Measurements from ENCODE around the gene RFX7. TPM values are rescaled to one million over a fixed set of nuclear protein-coding genes. Genes with fewer than 3 reads are reported as not detected.

The RFX7 gene
- total RNA-seq, 1 experiment from 2014 or later: 2.3 TPM

DNA sequence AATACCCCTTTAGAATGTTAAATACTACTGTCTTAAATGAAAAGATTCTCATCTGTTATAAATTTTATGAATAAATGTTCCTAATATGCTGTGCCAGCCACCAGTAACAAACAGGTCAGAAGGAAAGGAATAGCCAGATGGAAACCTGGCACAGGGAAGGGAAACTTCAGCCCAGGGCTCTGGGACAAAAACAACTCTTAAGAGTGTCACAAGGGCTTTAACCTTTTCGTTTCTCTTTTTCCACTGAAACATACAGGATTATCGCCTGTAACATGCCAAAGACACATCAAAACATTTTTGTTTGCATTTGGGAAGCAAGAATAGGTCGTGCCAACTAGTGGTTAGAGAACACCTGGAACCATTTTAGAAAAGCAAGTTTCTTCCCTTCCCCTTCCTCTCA lies 141.2 kb downstream of the RFX7 start:
- DNase-seq: no peak
- peaks cover 23% of the 10 kb centered on the region for H3K36me3 ChIP-seq
- H3K9me3 ChIP-seq: no peaks in the 10 kb centered on the region
- H3K4me3 ChIP-seq: no peak overlapping the region
- no peaks in the 10 kb centered on the region for H3K27me3 ChIP-seq

GRCh38 chr15:56099311-56099710 lies 144.4 kb downstream of the RFX7 start:
- H3K27me3 ChIP-seq: no peaks in the 10 kb centered on the region
- H3K9me3 ChIP-seq: no peaks in the 10 kb centered on the region
- no peak for DNase-seq
- H3K4me3 ChIP-seq: no peak overlapping the region
- peaks cover 47% of the 10 kb centered on the region for H3K36me3 ChIP-seq

- Histone ChIP-seq H3K4me3 (no peak overlapping the region), H3K9me3 (no peaks in the 10 kb centered on the region), H3K36me3 (peaks cover 57% of the 10 kb centered on the region), H3K27me3 (no peaks in the 10 kb centered on the region)
- no peak for DNase-seq
Measured at GRCh38 chr15:56098195-56098863, 145.3 kb downstream of the RFX7 start.

DNA sequence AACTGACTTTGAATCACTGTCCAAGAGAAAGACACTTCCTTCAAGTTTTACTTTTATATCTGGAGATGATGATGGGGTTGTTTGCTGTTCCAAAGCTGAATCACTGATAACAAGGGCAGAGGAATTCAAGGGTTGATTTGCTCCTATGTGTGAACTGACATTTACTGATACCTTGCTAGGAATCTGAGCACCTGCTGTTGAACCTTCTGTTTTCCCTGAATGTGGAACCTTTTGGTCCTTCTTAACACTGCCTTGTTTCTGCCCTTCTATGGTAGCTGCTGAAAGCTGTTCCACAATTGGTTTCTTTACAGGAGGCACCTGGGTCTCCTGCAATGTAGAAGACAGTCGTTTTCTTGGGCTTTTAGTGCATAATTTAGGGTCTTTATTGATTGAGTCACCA lies 148.3 kb downstream of the RFX7 start:
- Histone ChIP-seq H3K4me3 (no peak overlapping the region), H3K9me3 (no peaks in the 10 kb centered on the region), H3K36me3 (peaks cover 60% of the 10 kb centered on the region), H3K27me3 (no peaks in the 10 kb centered on the region)
- DNase-seq: no peak

- Histone ChIP-seq H3K4me3 (no peak overlapping the region), H3K36me3 (peaks cover 60% of the 10 kb centered on the region), H3K27me3 (no peaks in the 10 kb centered on the region), H3K9me3 (no peaks in the 10 kb centered on the region)
- no peak for DNase-seq
Measured at GRCh38 chr15:56094171-56094570, 149.5 kb downstream of the RFX7 start.

- no peak for DNase-seq
- no peaks in the 10 kb centered on the region for H3K27me3 ChIP-seq
- peaks cover 16% of the 10 kb centered on the region for H3K36me3 ChIP-seq
- H3K9me3 ChIP-seq: no peaks in the 10 kb centered on the region
- H3K4me3 ChIP-seq: no peak overlapping the region
Measured at GRCh38 chr15:56088389-56088788, 155.3 kb downstream of the RFX7 start.

DNA sequence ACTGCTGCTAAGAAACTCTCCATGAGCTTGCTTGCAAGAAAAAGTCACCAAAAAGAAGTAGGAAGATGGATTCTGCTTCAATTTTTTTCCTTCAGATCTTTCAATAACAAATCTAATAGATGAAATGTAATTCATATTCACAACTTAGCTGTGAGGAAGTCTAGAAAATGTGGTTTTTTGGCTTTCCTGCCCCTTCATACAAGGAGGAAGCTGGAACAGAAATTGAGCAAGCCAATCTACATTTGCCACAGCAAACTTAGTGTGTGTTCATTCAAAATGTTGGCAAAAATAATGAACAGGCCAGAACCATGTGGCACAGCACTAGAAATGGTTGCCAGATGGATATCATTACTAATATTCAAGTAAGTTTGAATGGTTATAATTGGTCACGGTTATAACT lies 157.1 kb downstream of the RFX7 start:
- Histone ChIP-seq H3K27me3 (no peaks in the 10 kb centered on the region), H3K9me3 (no peaks in the 10 kb centered on the region), H3K36me3 (peaks cover 5% of the 10 kb centered on the region; the same call in 1 of the 2 replicates), H3K4me3 (no peak overlapping the region)
- DNase-seq: no peak

GRCh38 chr15:56082263-56082761 lies 161.4 kb downstream of the RFX7 start:
- no peak overlapping the region for H3K4me3 ChIP-seq
- no peaks in the 10 kb centered on the region for H3K36me3 ChIP-seq
- H3K9me3 ChIP-seq: no peaks in the 10 kb centered on the region; the same call in 1 of the 2 replicates
- H3K27me3 ChIP-seq: no peaks in the 10 kb centered on the region
- DNase-seq: no peak

DNA sequence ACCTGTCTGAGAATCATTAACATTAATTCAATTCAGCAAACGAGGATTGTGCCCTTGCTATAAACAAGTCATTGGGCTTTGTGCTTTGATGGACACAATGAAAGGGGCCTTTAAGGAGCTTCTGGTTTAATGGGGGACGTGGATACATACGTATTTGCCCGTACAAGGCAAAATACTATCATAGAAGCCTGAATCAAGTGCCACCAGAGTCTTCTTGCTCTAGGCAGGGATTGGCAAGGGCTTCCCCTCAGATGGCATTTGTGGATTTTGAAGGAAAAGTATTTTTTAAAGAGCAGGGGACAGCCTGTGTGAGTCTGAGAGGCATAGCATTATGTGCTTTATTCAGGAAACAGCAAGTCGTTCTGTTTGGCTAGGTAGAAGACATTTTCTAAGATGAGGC lies 166.6 kb downstream of the RFX7 start:
- Histone ChIP-seq H3K27me3 (no peaks in the 10 kb centered on the region), H3K36me3 (no peaks in the 10 kb centered on the region), H3K4me3 (no peak overlapping the region), H3K9me3 (no peaks in the 10 kb centered on the region; the same call in 1 of the 2 replicates)
- DNase-seq: no peak

DNA sequence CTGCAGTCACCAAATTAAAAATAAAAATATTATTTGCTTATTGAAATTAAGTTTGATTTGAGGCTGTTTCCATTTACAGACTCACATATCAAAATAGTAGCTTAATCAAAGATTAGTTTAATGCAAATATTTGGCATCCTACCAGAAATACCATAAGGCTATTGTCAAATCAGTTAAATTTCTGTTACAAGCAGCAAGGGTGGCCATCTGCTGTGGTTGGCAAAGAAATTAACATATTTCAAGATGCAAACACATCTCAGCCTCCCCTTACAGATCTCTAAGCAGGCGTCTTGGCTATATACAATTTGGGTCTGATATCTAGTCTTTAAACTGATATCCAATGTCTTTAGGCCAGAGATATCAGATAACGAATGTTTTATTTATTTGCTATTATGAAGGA lies 167.0 kb downstream of the RFX7 start:
- no peaks in the 10 kb centered on the region for H3K36me3 ChIP-seq
- no peaks in the 10 kb centered on the region; the same call in 1 of the 2 replicates for H3K9me3 ChIP-seq
- no peak overlapping the region for H3K4me3 ChIP-seq
- no peaks in the 10 kb centered on the region for H3K27me3 ChIP-seq
- DNase-seq: no peak

GRCh38 chr15:56074481-56075265 lies 169.0 kb downstream of the RFX7 start:
- no peaks in the 10 kb centered on the region; the same call in 1 of the 2 replicates for H3K9me3 ChIP-seq
- no peaks in the 10 kb centered on the region for H3K27me3 ChIP-seq
- H3K36me3 ChIP-seq: no peaks in the 10 kb centered on the region; the same call in 1 of the 2 replicates
- H3K4me3 ChIP-seq: no peak overlapping the region
- no peak for DNase-seq

GRCh38 chr15:56064152-56064551 lies 179.5 kb downstream of the RFX7 start:
- DNase-seq: no peak
- no peak overlapping the region for H3K4me3 ChIP-seq
- H3K36me3 ChIP-seq: no peaks in the 10 kb centered on the region
- no peaks in the 10 kb centered on the region for H3K27me3 ChIP-seq
- H3K9me3 ChIP-seq: peaks cover 4% of the 10 kb centered on the region; the same call in 1 of the 2 replicates

DNA sequence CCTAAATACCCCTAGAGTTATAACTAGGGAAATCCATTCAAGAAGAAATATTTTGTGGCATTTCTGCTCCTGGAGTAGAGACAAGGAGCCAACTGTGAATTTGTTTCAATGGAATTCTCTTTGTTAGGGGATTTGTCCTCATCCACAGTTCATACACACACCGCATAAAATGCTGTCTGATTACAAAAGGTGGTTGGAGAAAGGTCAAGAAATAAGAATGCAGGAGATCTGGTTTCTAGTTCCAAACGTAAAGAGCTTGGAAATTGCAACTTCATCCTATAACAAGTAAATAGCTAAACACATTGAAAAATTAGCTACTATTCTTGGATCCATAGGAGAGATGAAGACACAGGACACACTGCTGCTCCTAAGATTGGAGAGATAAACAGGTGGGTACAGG lies 184.0 kb downstream of the RFX7 start:
- Histone ChIP-seq H3K27me3 (no peaks in the 10 kb centered on the region), H3K4me3 (no peak overlapping the region), H3K9me3 (peaks cover 4% of the 10 kb centered on the region; the same call in 1 of the 2 replicates), H3K36me3 (no peaks in the 10 kb centered on the region)
- no peak for DNase-seq

DNA sequence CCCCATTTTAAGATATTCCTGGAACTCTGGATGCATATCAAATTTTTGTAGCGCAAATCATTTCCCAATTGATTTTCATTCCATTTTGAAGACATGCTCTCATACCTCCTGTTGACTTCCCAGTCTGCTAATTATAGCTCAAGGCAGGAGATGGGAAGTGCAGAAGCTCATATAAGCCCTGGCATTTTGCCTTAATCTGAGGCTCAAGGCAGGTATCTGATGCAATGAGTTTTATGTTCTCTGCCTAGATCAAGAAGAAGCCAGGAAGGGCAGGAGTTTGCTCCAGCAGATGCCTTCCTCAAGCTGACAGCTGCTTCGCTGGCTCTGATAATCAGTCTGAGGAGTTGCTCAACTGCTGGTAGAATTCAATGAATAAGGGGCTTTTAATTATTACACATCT lies 184.7 kb downstream of the RFX7 start:
- H3K27me3 ChIP-seq: no peaks in the 10 kb centered on the region
- no peaks in the 10 kb centered on the region for H3K36me3 ChIP-seq
- H3K9me3 ChIP-seq: peaks cover 4% of the 10 kb centered on the region; the same call in 1 of the 2 replicates
- DNase-seq: no peak
- H3K4me3 ChIP-seq: no peak overlapping the region

DNA sequence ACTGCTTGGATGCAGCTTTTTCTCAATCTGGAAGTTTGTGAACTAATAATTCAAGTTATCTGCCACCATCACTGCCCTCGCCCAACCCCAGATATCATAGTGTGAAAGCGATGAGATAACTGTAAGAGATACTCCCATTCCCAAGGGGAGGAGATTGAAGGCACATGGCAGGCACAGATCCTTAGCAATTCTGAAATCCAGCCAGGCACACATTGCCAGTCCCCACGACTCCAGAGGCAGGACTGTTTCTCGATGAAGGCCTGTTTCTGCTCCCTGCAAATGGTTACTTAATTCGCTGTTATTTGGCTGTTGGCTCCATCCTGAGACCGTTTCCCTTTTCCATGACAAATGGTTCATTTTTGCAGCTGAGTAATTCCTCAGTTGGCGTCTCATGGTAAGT lies 187.1 kb downstream of the RFX7 start:
- Histone ChIP-seq H3K9me3 (peaks cover 3% of the 10 kb centered on the region; the same call in 1 of the 2 replicates), H3K36me3 (no peaks in the 10 kb centered on the region)
- DNase-seq: no peak

GRCh38 chr15:56053046-56053400 lies 190.7 kb downstream of the RFX7 start:
- H3K9me3 ChIP-seq: no peaks in the 10 kb centered on the region
- no peaks in the 10 kb centered on the region for H3K36me3 ChIP-seq
- H3K4me3 ChIP-seq: no peak overlapping the region
- no peak for DNase-seq
- no peaks in the 10 kb centered on the region for H3K27me3 ChIP-seq

More for the DNA sequence above, 187.1 kb downstream of the RFX7 start:
- no peak overlapping the region for H3K4me3 ChIP-seq
- H3K27me3 ChIP-seq: no peaks in the 10 kb centered on the region

GRCh38 chr15:56052395-56053045 lies 191.2 kb downstream of the RFX7 start:
- Histone ChIP-seq H3K4me3 (no peak overlapping the region), H3K27me3 (no peaks in the 10 kb centered on the region), H3K9me3 (no peaks in the 10 kb centered on the region), H3K36me3 (no peaks in the 10 kb centered on the region)
- DNase-seq: no peak

Measured in MG63 (cell line).